NCI-H1436 (cell line): Measurements from ENCODE around the gene SI.
"Not testable (repeated sequence)": the region's sequence is repeated elsewhere in the genome, so short reads cannot be mapped to it uniquely, and the experiment has no call there.

ENCODE experiments used
- DNase-seq: peaks from one replicate; lab custom pipeline; 2025; lab: John Stamatoyannopoulos, UW

Gene SI

DNA sequence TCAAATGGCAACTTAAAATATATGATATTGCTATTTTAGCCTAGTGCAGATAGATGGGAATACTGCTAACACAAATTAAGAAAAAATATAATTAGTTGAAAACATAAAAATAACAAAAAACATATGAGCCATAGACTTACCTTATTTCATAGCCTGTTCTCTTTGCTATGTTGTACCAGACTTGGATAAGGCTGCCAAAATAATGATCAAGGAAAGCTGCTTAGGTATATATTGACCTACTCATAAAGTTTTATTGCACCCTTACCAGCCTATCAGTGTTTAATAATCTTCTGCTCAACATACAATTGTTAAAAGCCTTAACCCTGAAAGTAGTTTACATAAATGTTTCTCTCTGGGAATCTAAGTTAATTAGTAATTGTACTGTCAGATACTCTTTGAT, at the start of gene SI:
SI (minus strand) TSS at position 204 of the 400 bp plus-strand sequence. CDS start 2,484 bp downstream, outside the sequence.
- no peak for DNase-seq

DNA sequence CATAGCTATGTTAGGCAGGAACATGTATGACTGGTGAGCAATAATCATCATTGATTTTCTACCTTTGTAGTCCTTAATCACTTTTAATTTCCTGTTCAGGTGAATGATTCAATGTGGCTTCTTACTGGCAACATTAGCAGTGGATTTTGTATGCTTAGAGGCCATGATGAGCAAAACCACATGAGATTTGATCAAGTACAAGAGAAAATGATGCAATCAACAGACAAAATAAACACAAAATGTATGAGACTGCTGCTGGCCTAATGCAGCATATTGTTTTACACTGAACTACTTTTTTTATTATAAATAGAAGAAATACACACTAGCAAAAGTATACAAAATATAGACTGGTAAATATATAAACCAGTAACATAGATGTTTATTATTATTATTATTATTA, 47.5 kb upstream of the SI start:
- no peak for DNase-seq

DNA sequence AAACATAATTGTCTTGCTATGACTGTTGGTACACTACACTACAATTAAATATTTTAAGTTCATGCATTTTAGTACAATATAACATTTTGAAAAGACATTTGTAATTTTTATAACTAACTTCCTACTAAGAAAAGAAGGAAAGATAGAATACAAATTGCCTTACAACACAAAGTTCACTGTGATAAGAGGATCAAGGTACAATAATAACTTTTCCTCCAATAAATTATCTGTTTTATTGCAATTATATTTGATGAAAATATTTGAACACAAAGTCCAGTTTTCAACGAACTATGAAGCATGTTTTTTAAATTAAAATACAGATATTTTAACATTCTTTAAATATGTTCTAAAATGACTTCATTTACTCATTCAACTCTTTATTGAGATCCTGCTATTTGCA, 33.1 kb upstream of the SI start:
- DNase-seq, result no peak

- DNase-seq, result no peak
Observed at GRCh38 chr3:165103616-165104015, 25.3 kb upstream of the SI start.

DNA sequence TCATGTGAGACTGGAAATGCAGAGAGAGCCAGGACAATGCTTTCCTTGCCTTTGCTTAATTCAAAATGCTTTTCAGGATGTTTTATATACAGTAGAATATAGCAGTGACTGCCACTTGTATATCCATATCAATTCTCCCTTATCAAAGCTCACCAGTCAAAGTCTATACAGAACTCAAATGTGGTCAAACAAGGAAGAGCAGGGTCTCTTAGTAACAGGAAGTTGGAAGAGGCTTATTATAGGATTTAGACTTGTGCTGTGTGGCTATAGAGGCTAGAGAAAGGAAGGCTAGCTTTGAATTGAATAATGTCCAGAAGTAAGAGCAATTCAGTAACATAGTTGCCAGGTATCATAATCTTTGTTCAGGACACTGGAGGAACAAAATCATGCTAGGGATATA, 4.4 kb upstream of the SI start:
- no peak for DNase-seq

DNA sequence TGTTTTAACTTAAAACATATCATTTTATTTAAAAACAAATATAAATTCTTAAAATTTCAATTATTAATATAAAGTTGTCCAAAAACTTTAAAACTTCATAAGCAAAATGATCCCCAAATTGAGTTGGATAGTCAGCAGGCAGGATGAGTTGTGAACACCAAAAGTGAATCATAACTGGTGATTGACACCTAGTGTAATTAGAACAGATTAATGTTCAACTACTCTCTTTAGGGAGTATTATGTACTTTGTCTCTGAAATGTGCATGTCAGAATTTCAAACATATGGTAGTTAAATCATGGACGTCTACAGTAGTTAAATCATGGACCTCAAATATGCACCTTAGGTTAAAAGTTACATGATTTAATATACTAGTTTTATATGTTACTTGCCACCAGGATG, 2.9 kb upstream of the SI start:
- DNase-seq, result no peak

- DNase-seq, result no peak
Observed at GRCh38 chr3:165075695-165076094, 2.6 kb downstream of the SI start.

- no peak for DNase-seq
Observed at GRCh38 chr3:165070682-165071081, 7.6 kb downstream of the SI start.

- no peak for DNase-seq
Observed at GRCh38 chr3:165056510-165056909, 21.8 kb downstream of the SI start.

DNA sequence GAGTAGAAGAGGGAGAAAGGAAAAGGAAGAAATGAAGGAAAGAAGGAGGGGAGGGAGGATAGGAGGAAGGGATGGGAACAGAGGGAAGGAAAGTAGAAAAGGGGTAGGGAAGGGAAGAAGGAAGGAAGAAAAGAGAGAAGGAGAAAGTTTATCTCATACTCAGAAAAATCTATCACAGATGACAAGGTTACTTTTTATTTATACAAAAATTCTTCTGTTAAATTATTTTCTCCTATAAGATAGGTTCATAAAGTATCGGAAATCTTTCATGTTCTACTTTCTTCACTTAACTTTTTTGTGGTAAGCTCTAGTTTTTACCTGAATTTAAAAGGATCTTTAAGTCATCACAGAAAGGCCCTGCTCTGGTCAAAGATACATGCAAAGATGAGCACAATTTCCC, 38.1 kb downstream of the SI start:
- DNase-seq, result no peak

DNA sequence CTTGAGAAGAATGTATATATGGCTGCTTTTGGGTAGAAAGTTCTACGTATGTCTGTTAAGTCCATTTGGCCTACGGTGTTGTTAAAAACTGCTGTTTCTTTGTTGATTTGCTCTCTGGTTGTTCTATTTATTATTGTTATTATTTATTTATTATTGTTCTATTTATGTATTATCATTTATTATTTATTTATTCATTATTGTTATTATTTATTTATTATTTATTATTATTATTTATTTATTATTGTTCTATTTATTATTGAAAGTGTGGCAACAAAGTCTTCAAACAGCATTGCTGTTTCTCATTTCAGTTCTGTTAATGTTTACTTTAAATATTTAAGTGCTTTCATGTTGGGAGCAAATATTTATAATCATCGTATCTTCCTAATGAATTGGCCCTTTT, 66.7 kb downstream of the SI start:
- no peak for DNase-seq

GRCh38 chr3:164984947-164985346, 93.3 kb downstream of the SI start:
- DNase-seq, result no peak

DNA sequence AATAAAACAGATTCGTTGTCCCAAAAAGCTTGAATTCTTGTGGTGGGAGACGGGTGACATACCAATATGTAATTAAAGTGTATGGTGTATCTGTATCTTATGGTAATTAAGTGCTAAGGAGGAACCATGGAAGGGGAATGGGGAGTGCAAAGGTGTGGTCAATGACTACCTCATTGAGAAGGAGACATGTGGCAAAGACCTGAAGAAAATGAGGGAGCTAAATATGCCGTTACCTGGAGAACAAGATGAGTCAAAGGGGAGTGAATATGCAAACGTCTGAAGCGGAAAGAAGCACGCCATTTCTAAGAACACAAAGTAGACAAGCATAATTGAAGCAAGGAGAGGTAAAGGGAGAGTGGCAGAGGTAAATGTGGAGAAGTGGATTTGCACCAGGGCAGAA, 115.7 kb downstream of the SI start:
- no peak for DNase-seq

- no peak for DNase-seq
Observed at GRCh38 chr3:164952966-164953365, 125.3 kb downstream of the SI start.

GRCh38 chr3:164951403-164951802, 126.9 kb downstream of the SI start:
- DNase-seq, result not testable (repeated sequence)

GRCh38 chr3:164940745-164941144, 137.6 kb downstream of the SI start:
- no peak for DNase-seq

DNA sequence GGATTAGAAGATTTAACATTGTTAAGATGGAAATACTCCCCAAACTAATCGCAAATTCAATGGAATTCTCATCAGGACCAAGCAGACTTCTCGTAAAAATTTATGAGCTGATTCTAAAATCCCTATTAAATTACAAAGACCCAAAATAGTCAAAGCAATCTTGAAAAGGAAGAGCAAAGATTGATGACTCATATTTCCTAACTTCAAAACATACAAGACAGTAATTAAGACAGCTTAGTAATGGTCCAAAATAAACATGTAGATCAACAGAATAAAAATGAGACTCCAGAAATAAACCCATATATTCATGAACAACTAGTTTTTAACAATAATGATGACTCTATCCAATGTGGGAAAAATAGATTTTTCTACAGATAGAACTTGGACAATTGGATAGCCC, 148.7 kb downstream of the SI start:
- no peak for DNase-seq
